ENCODE measurements around the gene WIZ. TPM values are rescaled to one million over a fixed set of nuclear protein-coding genes. Genes with fewer than 3 reads are reported as not detected.
A peak's percentile ranks its signal among the peaks of the same experiment; 100 is the strongest.

Gene WIZ
- total and polyA plus RNA-seq, 7 donors, result 7.8 to 49.6 (median 18.3) TPM

- Histone ChIP-seq H3K36me3 (no peaks in the 10 kb centered on the region), H3K27me3 (peaks cover 13 to 56% (median 44%) of the 10 kb centered on the region in 3 donors), H3K9me3 (no peaks in the 10 kb centered on the region), H3K27ac (no peak overlapping the region), H3K4me1 (peaks cover 0 to 38% (median 30%) of the 10 kb centered on the region in 4 donors), H3K4me3 (no peak overlapping the region)
- intact Hi-C loops (cut with DNase I), result loop anchor here (10.0 kb wide), 1 partner anchor 378 kb away; no protein-coding TSS in a partner anchor
- DNase-seq, result no peak
- 43 to 58% methylated on average over 14 of the region's 14 CpGs for WGBS, 2 donors
- TF ChIP-seq CTCF (IDR thresholded peaks at IDR 0.05) (no peak), POLR2A (IDR thresholded peaks at IDR 0.05) (no peak), POLR2AphosphoS5 (IDR thresholded peaks at IDR 0.05) (no peak), EP300 (IDR thresholded peaks at IDR 0.05) (no peak)
Observed at GRCh38 chr19:15456441-15456840, 6.7 kb upstream of the WIZ start.

- WGBS, 2 donors, result 90 to 91% methylated on average over 9 of the region's 9 CpGs
- intact Hi-C loops (cut with DNase I), result loop anchor here (10.0 kb wide), 1 partner anchor 379 kb away; no protein-coding TSS in a partner anchor
Observed at GRCh38 chr19:15455996-15456395, 6.2 kb upstream of the WIZ start.

GRCh38 chr19:15453906-15454860, 4.4 kb upstream of the WIZ start:
- DNase-seq, result no peak
- Histone ChIP-seq H3K36me3 (no peaks in the 10 kb centered on the region), H3K4me3 (no peak overlapping the region), H3K27ac (no peak overlapping the region), H3K27me3 (peaks cover 13 to 55% (median 44%) of the 10 kb centered on the region in 3 donors), H3K4me1 (peaks cover 0 to 40% (median 32%) of the 10 kb centered on the region in 4 donors), H3K9me3 (no peaks in the 10 kb centered on the region)
- 49 to 85% methylated on average over 17 of the region's 17 CpGs for WGBS, 2 donors
- TF ChIP-seq POLR2AphosphoS5 (IDR thresholded peaks at IDR 0.05) (no peak), CTCF (IDR thresholded peaks at IDR 0.05) (no peak), POLR2A (IDR thresholded peaks at IDR 0.05) (no peak), EP300 (IDR thresholded peaks at IDR 0.05) (no peak)
- intact Hi-C loops (cut with DNase I), result loop anchor here (5.0 to 10.0 kb wide), 5 partner anchors 77 to 381 kb away; partner anchors contain the start of genes AKAP8, BRD4 and SYDE1

More at GRCh38 chr19:15455996-15456395, 6.2 kb upstream of the WIZ start:
- Histone ChIP-seq H3K27me3 (peaks cover 13 to 55% (median 44%) of the 10 kb centered on the region in 3 donors), H3K4me3 (no peak overlapping the region), H3K4me1 (peaks cover 0 to 38% (median 30%) of the 10 kb centered on the region in 4 donors), H3K9me3 (no peaks in the 10 kb centered on the region), H3K27ac (no peak overlapping the region), H3K36me3 (no peaks in the 10 kb centered on the region)
- TF ChIP-seq POLR2AphosphoS5 (IDR thresholded peaks at IDR 0.05) (no peak), POLR2A (IDR thresholded peaks at IDR 0.05) (no peak), CTCF (IDR thresholded peaks at IDR 0.05) (no peak), EP300 (IDR thresholded peaks at IDR 0.05) (no peak)
- DNase-seq, result no peak

GRCh38 chr19:15453091-15453578, 3.4 kb upstream of the WIZ start:
- H3K36me3 ChIP-seq, result no peaks in the 10 kb centered on the region
- no peak for DNase-seq
- H3K27me3 ChIP-seq, result peaks cover 13 to 45% (median 39%) of the 10 kb centered on the region in 3 donors
- no peaks in the 10 kb centered on the region for H3K9me3 ChIP-seq
- TF ChIP-seq POLR2AphosphoS5 (IDR thresholded peaks at IDR 0.05) (no peak), CTCF (IDR thresholded peaks at IDR 0.05) (peak in 2 of 4 experiments; percentile 8 to 49), POLR2A (IDR thresholded peaks at IDR 0.05) (no peak)
- peaks cover 0 to 50% (median 39%) of the 10 kb centered on the region in 4 donors for H3K4me1 ChIP-seq
- H3K27ac ChIP-seq, result peak overlapping the region; percentile 71 to 89 (median 83)
- WGBS, 2 donors, result 12 to 59% methylated on average over 44 of the region's 44 CpGs
- intact Hi-C loops (cut with DNase I), result loop anchor here (5.0 to 10.0 kb wide), 5 partner anchors 76 to 382 kb away; partner anchors contain the start of genes AKAP8, BRD4 and SYDE1
- H3K4me3 ChIP-seq, result peak overlapping the region; percentile 33 to 56 (median 53)
